Hepatocyte (in vitro differentiated cells): ENCODE results near the gene SNX11. TPM values are rescaled to one million over a fixed set of nuclear protein-coding genes. Genes with fewer than 3 reads are reported as not detected.
"Not testable (repeated sequence)": the region's sequence is repeated elsewhere in the genome, so short reads cannot be mapped to it uniquely, and the experiment has no call there.

Experiments
- DNase-seq: peaks from one replicate; pipeline ENCODE4 v3.0.0-alpha.2; 2016; ENCODE audit warnings: low spot score
- H2AFZ ChIP-seq: fragments of 200-600 bp; sonication (generic); 2 replicates; pipeline ENCODE4 v1.6.0; 2016; ENCODE audit warnings: antibody characterized with exemption, mild to moderate bottlenecking
- H3K27ac ChIP-seq: fragments of 200-600 bp; sonication (generic); 2 replicates; pipeline ENCODE4 v1.5.1; 2016; ENCODE audit warnings: mild to moderate bottlenecking
- H3K27me3 ChIP-seq: fragments of 200-600 bp; sonication (generic); 2 replicates; pipeline ENCODE4 v1.6.1; 2016
- H3K36me3 ChIP-seq: fragments of 200-600 bp; sonication (generic); replicated peaks from 2 replicates; pipeline ENCODE4 v1.5.1; 2016; ENCODE audit warnings: low read depth; ENCODE audit not compliant: insufficient read depth
- H3K4me1 ChIP-seq: fragments of 200-600 bp; sonication (generic); 2 replicates; pipeline ENCODE4 v1.5.1; 2016; ENCODE audit warnings: mild to moderate bottlenecking, moderate library complexity; ENCODE audit not compliant: insufficient read depth
- H3K4me2 ChIP-seq: fragments of 200-600 bp; sonication (generic); 2 replicates; pipeline ENCODE4 v1.6.0; 2016
- H3K4me3 ChIP-seq: fragments of 200-600 bp; sonication (generic); 2 replicates; pipeline ENCODE4 v1.5.1; 2016; ENCODE audit warnings: mild to moderate bottlenecking
- H3K79me2 ChIP-seq: fragments of 200-600 bp; sonication (generic); 2 replicates; pipeline ENCODE4 v1.6.0; 2017; ENCODE audit warnings: mild to moderate bottlenecking
- H3K9me2 ChIP-seq: fragments of 200-600 bp; sonication (generic); replicated peaks from 2 replicates; pipeline ENCODE4 v1.6.0; 2017; ENCODE audit warnings: mild to moderate bottlenecking; ENCODE audit not compliant: insufficient read depth
- H3K9me3 ChIP-seq: fragments of 200-600 bp; sonication (generic); 2 replicates; pipeline ENCODE4 v1.5.1; 2016; ENCODE audit warnings: low read depth, mild to moderate bottlenecking
- H4K20me1 ChIP-seq: fragments of 200-600 bp; sonication (generic); 2 replicates; pipeline ENCODE4 v1.6.0; 2016; ENCODE audit warnings: mild to moderate bottlenecking; ENCODE audit not compliant: insufficient read depth, poor library complexity, severe bottlenecking
- CTCF ChIP-seq: fragments of 200-600 bp; sonication (generic); IDR thresholded peaks from 2 replicates; pipeline ENCODE4 v1.5.1; 2016; ENCODE audit warnings: antibody characterized with exemption, mild to moderate bottlenecking; ENCODE audit not compliant: poor library complexity
- EZH2 ChIP-seq: fragments of 200-600 bp; sonication (generic); IDR thresholded peaks from 2 replicates; pipeline ENCODE4 v1.6.1; 2016; ENCODE audit warnings: antibody characterized with exemption, mild to moderate bottlenecking, borderline replicate concordance
- EZH2phosphoT487 ChIP-seq: fragments of 200-600 bp; sonication (generic); IDR thresholded peaks from one replicate; pipeline ENCODE4 v1.6.1; 2018; ENCODE audit warnings: antibody characterized with exemption, mild to moderate bottlenecking, low read depth, moderate library complexity; ENCODE audit not compliant: unreplicated experiment, severe bottlenecking
- WGBS: methylation state at CpG from one replicate; pipeline ENCODE4 v1.1.6; 2016; ENCODE audit warnings: low lambda C conversion rate; ENCODE audit errors: missing lambda C conversion rate; 5-methylcytosine and 5-hydroxymethylcytosine counted together
- polyA plus RNA-seq: library from polyadenylated mRNA; unstranded; fragments of >200 nt; fragmentation: Nextera tagmentation; extraction: Ambion mirVana; gene quantifications from 2 replicates; pipeline ENCODE4 v1.2.1, GENCODE V29; 2016
- total RNA-seq: library from RNA; depleted of rRNA; stranded (reverse); fragments of >200 nt; gene quantifications from 2 replicates; pipeline ENCODE4 v1.2.3, GENCODE V29; 2014

Gene SNX11
- total and polyA plus RNA-seq, 2 experiments from 2014 or later = 11.3 to 13.2 TPM

GRCh38 chr17:48066656-48067055, 40.9 kb upstream of the SNX11 start:
- no peak for DNase-seq
- Histone ChIP-seq H3K4me3 (no peak overlapping the region), H3K27ac (no peak overlapping the region), H4K20me1 (no peaks in the 10 kb centered on the region), H3K9me2 (no peaks in the 10 kb centered on the region), H3K9me3 (no peaks in the 10 kb centered on the region), H3K27me3 (no peaks in the 10 kb centered on the region), H3K4me2 (no peak overlapping the region), H3K36me3 (no peaks in the 10 kb centered on the region), H2AFZ (no peak overlapping the region), H3K4me1 (peaks cover 4% of the 10 kb centered on the region), H3K79me2 (peaks cover 3% of the 10 kb centered on the region)
- 100% methylated on average over 1 of the region's 1 CpG for WGBS
- no peak for TF ChIP-seq EZH2
- no peak for TF ChIP-seq EZH2phosphoT487
- TF ChIP-seq CTCF = no peak

- Histone ChIP-seq H3K4me3 (no peak overlapping the region), H3K27ac (no peak overlapping the region), H3K4me2 (no peak overlapping the region), H3K79me2 (peaks cover 3% of the 10 kb centered on the region), H2AFZ (no peak overlapping the region), H3K36me3 (no peaks in the 10 kb centered on the region), H3K9me2 (no peaks in the 10 kb centered on the region), H3K9me3 (no peaks in the 10 kb centered on the region), H4K20me1 (no peaks in the 10 kb centered on the region), H3K27me3 (no peaks in the 10 kb centered on the region), H3K4me1 (peaks cover 4% of the 10 kb centered on the region)
- TF ChIP-seq EZH2phosphoT487 = no peak
- no peak for TF ChIP-seq CTCF
- DNase-seq = no peak
- WGBS = 100% methylated on average over 3 of the region's 3 CpGs
Observed at GRCh38 chr17:48067245-48067644, 40.3 kb upstream of the SNX11 start.

GRCh38 chr17:48067808-48068207, 39.8 kb upstream of the SNX11 start:
- H3K4me1 ChIP-seq, H3K4me2 ChIP-seq, H3K9me2 ChIP-seq, H3K36me3 ChIP-seq, H3K79me2 ChIP-seq, DNase-seq, H3K27me3 ChIP-seq, H3K9me3 ChIP-seq, H4K20me1 ChIP-seq, H3K4me3 ChIP-seq, H2AFZ ChIP-seq: not testable (repeated sequence)
- 86% methylated on average over 2 of the region's 2 CpGs for WGBS
- H3K27ac ChIP-seq = peak overlapping the region; percentile 7

- TF ChIP-seq EZH2phosphoT487 (no peak), CTCF (peak; percentile 24), EZH2 (no peak)
Observed at GRCh38 chr17:48068491-48068961, 39.0 kb upstream of the SNX11 start.

More at GRCh38 chr17:48068491-48068961, 39.0 kb upstream of the SNX11 start:
- Histone ChIP-seq H3K27ac (peak overlapping the region; percentile 53), H4K20me1 (no peaks in the 10 kb centered on the region), H2AFZ (no peak overlapping the region), H3K4me2 (peak overlapping the region; percentile 42), H3K4me3 (no peak overlapping the region), H3K9me3 (no peaks in the 10 kb centered on the region), H3K27me3 (no peaks in the 10 kb centered on the region), H3K4me1 (peaks cover 4% of the 10 kb centered on the region), H3K79me2 (peaks cover 3% of the 10 kb centered on the region), H3K9me2 (no peaks in the 10 kb centered on the region), H3K36me3 (no peaks in the 10 kb centered on the region)
- peak; percentile 46 for DNase-seq
- WGBS = 62% methylated on average over 3 of the region's 3 CpGs
